HL-60 (cell line): ENCODE measurements around the gene LDB2.

Experiments used
- DNase-seq, 2 experiments: peaks; one replicate each; pipeline ENCODE4 v3.0.0-alpha.2; 2010 to 2020; ENCODE audit warnings: low read depth in 1 of 2, low spot score in 1 of 2
- H3K27ac ChIP-seq: fragments of 250-450 bp; sonication (Bioruptor Pico); replicated peaks from 2 replicates; pipeline ENCODE4 v1.5.1; 2020; ENCODE audit warnings: mild to moderate bottlenecking, moderate library complexity
- H3K27me3 ChIP-seq: fragments of 250-450 bp; sonication (Bioruptor Pico); 2 replicates; pipeline ENCODE4 v1.5.1; 2021; ENCODE audit warnings: mild to moderate bottlenecking, moderate library complexity; ENCODE audit not compliant: insufficient read depth, poor library complexity, severe bottlenecking
- H3K4me3 ChIP-seq: replicated peaks from 2 replicates; pipeline ENCODE4 v1.5.1; 2011; ENCODE audit warnings: mild to moderate bottlenecking, control low read depth, low read length; ENCODE audit not compliant: insufficient read depth
- CTCF ChIP-seq: IDR thresholded peaks from one replicate; pipeline ENCODE4 v1.5.1; 2011; ENCODE audit warnings: low read length, control low read depth, inconsistent platforms; ENCODE audit not compliant: insufficient read depth
- GABPA ChIP-seq: IDR thresholded peaks from 2 replicates; pipeline ENCODE4 v1.6.1; 2012; ENCODE audit warnings: low read depth
- POLR2AphosphoS5 ChIP-seq: IDR thresholded peaks from 2 replicates; pipeline ENCODE4 v1.6.1; 2012; ENCODE audit warnings: low read depth
- REST ChIP-seq: IDR thresholded peaks from 2 replicates; pipeline ENCODE4 v1.6.1; 2012; ENCODE audit warnings: low read depth; ENCODE audit not compliant: insufficient replicate concordance
- SPI1 ChIP-seq: IDR thresholded peaks from 2 replicates; pipeline ENCODE4 v1.6.1; 2012; ENCODE audit warnings: low read depth, mild to moderate bottlenecking, borderline replicate concordance

The LDB2 gene

GRCh38 chr4:16606691-16607090 lies 291.8 kb downstream of the LDB2 start:
- H3K27me3 ChIP-seq = no peaks in the 10 kb centered on the region
- no peak overlapping the region for H3K27ac ChIP-seq
- no peak for DNase-seq
- no peak overlapping the region for H3K4me3 ChIP-seq
- TF ChIP-seq GABPA (no peak), REST (no peak), CTCF (no peak), POLR2AphosphoS5 (no peak), SPI1 (no peak)

- TF ChIP-seq CTCF (no peak), GABPA (no peak), REST (no peak), SPI1 (no peak), POLR2AphosphoS5 (no peak)
- no peak overlapping the region for H3K27ac ChIP-seq
- H3K4me3 ChIP-seq = no peak overlapping the region
- H3K27me3 ChIP-seq = no peaks in the 10 kb centered on the region
- DNase-seq = no peak
These were observed 295.3 kb downstream of the LDB2 start for GRCh38 chr4:16603178-16603577.

GRCh38 chr4:16598597-16599206 lies 299.7 kb downstream of the LDB2 start:
- H3K27ac ChIP-seq = no peak overlapping the region
- H3K27me3 ChIP-seq = no peaks in the 10 kb centered on the region
- no peak for DNase-seq
- peak; percentile 66 for TF ChIP-seq SPI1
- TF ChIP-seq POLR2AphosphoS5 = no peak
- no peak overlapping the region for H3K4me3 ChIP-seq

GRCh38 chr4:16597845-16598596 lies 300.4 kb downstream of the LDB2 start:
- no peak for DNase-seq
- no peak overlapping the region for H3K27ac ChIP-seq
- TF ChIP-seq REST (no peak), GABPA (no peak), POLR2AphosphoS5 (no peak), CTCF (no peak), SPI1 (no peak)

More at GRCh38 chr4:16597845-16598596, 300.4 kb downstream of the LDB2 start:
- no peaks in the 10 kb centered on the region for H3K27me3 ChIP-seq
- H3K4me3 ChIP-seq = no peak overlapping the region
